Nephron (organoid): ENCODE data around the gene MTARC2.

ENCODE experiments used
- H3K27ac Mint-ChIP-seq, 3 experiments: 2 replicates each; pipeline ENCODE4 v1.8.0; 2020; ENCODE audit warnings: mixed read lengths in 3 of 3, mild to moderate bottlenecking in 2 of 3, moderate library complexity in 1 of 3
- H3K27me3 Mint-ChIP-seq: 2 replicates; pipeline ENCODE4 v1.8.0; 2021; ENCODE audit warnings: low read depth, mild to moderate bottlenecking, moderate library complexity, mixed read lengths
- H3K36me3 Mint-ChIP-seq: 2 replicates; pipeline ENCODE4 v1.8.0; 2020; ENCODE audit warnings: low read depth, mixed read lengths
- H3K4me1 Mint-ChIP-seq: 2 replicates; pipeline ENCODE4 v1.8.0; 2020; ENCODE audit warnings: mixed read lengths
- H3K4me3 Mint-ChIP-seq, 3 experiments: 2 replicates each; pipeline ENCODE4 v1.8.0; 2020; ENCODE audit warnings: mild to moderate bottlenecking in 3 of 3, mixed read lengths in 3 of 3, moderate library complexity in 2 of 3
- H3K9me3 Mint-ChIP-seq: 2 replicates; pipeline ENCODE4 v1.8.0; 2020; ENCODE audit warnings: mixed read lengths
- CTCF ChIP-seq, 3 experiments: fragments of 200-600 bp; sonication (generic); IDR thresholded peaks; one replicate each; pipeline ENCODE4 v1.5.0; 2021; ENCODE audit warnings: antibody characterized with exemption in 3 of 3; ENCODE audit not compliant: unreplicated experiment in 3 of 3

The MTARC2 gene

DNA sequence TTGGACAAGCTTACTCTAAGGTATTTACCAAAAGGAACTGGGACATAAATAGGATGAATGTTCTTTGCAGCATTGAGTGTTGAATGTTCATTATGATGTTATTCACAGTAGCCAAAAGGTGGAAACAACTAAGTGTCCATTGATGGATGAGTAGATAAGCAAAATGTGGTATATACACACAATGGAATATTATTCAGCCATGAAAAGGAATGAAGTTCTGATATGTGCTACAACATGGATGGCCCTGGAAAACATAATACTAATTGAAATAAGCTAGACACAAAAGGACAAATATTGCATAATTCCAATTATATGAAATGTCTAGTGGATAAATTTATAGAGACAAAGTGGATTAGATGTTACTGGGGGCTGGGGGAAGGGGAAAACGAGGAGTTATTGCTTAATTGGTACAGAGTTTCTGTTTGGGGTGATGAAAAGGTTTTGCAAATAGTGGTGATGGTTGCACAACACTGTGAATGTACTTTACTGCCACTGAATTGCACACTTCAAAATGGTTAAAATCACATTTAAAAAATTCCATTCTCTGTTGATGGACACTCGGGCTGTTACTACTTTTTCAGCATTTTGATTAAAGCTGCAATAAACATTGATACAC lies 41.5 kb downstream of the MTARC2 start:
- peaks cover 17% of the 10 kb centered on the region for H3K4me1 Mint-ChIP-seq
- H3K4me3 Mint-ChIP-seq: peak overlapping the region in 1 of 3 experiments; percentile 42
- peaks cover 16% of the 10 kb centered on the region for H3K27me3 Mint-ChIP-seq
- no peaks in the 10 kb centered on the region for H3K9me3 Mint-ChIP-seq
- peak overlapping the region in 1 of 3 experiments; percentile 20 for H3K27ac Mint-ChIP-seq
- TF ChIP-seq CTCF (IDR thresholded peaks at IDR 0.05; ENCODE audit: unreplicated experiment in 3 of 3): no peak
- H3K36me3 Mint-ChIP-seq: no peaks in the 10 kb centered on the region

- peaks cover 6% of the 10 kb centered on the region for H3K27me3 Mint-ChIP-seq
- no peak overlapping the region for H3K27ac Mint-ChIP-seq
- no peak overlapping the region for H3K4me3 Mint-ChIP-seq
- no peaks in the 10 kb centered on the region for H3K9me3 Mint-ChIP-seq
- TF ChIP-seq CTCF (IDR thresholded peaks at IDR 0.05; ENCODE audit: unreplicated experiment in 3 of 3): no peak
- peaks cover 17% of the 10 kb centered on the region for H3K4me1 Mint-ChIP-seq
- H3K36me3 Mint-ChIP-seq: no peaks in the 10 kb centered on the region
These were observed 43.2 kb downstream of the MTARC2 start for GRCh38 chr1:220791285-220791684.

DNA sequence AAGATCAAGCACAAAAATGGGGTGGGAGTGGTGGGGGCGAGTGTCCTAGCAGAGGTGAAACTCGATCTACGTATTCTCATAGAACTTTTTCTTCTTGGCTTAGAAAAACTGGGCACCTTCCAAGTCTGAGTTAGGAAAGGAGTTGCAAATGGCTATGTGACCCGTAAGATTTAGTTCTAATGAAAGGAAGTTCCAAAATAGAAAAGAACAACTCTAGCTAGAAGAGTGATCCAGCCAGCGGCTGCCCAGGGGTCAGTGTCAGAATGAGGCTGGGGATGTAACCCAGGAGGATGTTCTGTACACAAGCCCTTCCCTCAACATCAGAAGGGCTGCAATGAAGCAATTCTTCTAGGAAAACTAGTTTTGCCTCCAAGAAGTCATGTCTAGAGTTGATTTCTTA lies 43.8 kb downstream of the MTARC2 start:
- Mint-ChIP-seq H3K27ac (peak overlapping the region in 1 of 3 experiments; percentile 0), H3K9me3 (no peaks in the 10 kb centered on the region), H3K4me3 (no peak overlapping the region), H3K36me3 (no peaks in the 10 kb centered on the region), H3K4me1 (peaks cover 17% of the 10 kb centered on the region), H3K27me3 (peaks cover 6% of the 10 kb centered on the region)
- TF ChIP-seq CTCF (IDR thresholded peaks at IDR 0.05; ENCODE audit: unreplicated experiment in 3 of 3): no peak

- TF ChIP-seq CTCF (IDR thresholded peaks at IDR 0.05; ENCODE audit: unreplicated experiment in 3 of 3): no peak
- Mint-ChIP-seq H3K9me3 (no peaks in the 10 kb centered on the region), H3K27ac (no peak overlapping the region), H3K4me1 (peaks cover 7% of the 10 kb centered on the region), H3K27me3 (no peaks in the 10 kb centered on the region), H3K4me3 (no peak overlapping the region), H3K36me3 (no peaks in the 10 kb centered on the region)
These were observed 48.4 kb downstream of the MTARC2 start for GRCh38 chr1:220796530-220796929.

- Mint-ChIP-seq H3K4me1 (peaks cover 2% of the 10 kb centered on the region), H3K4me3 (no peak overlapping the region), H3K36me3 (peaks cover 4% of the 10 kb centered on the region), H3K27me3 (no peaks in the 10 kb centered on the region), H3K9me3 (no peaks in the 10 kb centered on the region), H3K27ac (no peak overlapping the region)
- TF ChIP-seq CTCF (IDR thresholded peaks at IDR 0.05; ENCODE audit: unreplicated experiment in 3 of 3): no peak
These were observed 48.9 kb downstream of the MTARC2 start for GRCh38 chr1:220797044-220797443.

GRCh38 chr1:220797553-220797952 lies 49.4 kb downstream of the MTARC2 start:
- peaks cover under 1% of the 10 kb centered on the region for H3K27me3 Mint-ChIP-seq
- H3K9me3 Mint-ChIP-seq: no peaks in the 10 kb centered on the region
- no peak for TF ChIP-seq CTCF (IDR thresholded peaks at IDR 0.05; ENCODE audit: unreplicated experiment in 3 of 3)
- no peaks in the 10 kb centered on the region for H3K4me1 Mint-ChIP-seq
- peaks cover 4% of the 10 kb centered on the region for H3K36me3 Mint-ChIP-seq
- no peak overlapping the region for H3K27ac Mint-ChIP-seq
- no peak overlapping the region for H3K4me3 Mint-ChIP-seq
